ENCODE data around the gene POU2F2. TPM values are rescaled to one million over a fixed set of nuclear protein-coding genes. Genes with fewer than 3 reads are reported as not detected.

The POU2F2 gene
- total RNA-seq, 1 donor from 2014 or later: 6.1 TPM

- intact Hi-C loops (cut with DNase I): no loop called here
- Histone ChIP-seq H3K4me1 (no peaks in the 10 kb centered on the region), H3K36me3 (no peaks in the 10 kb centered on the region), H3K4me3 (no peak overlapping the region), H3K27ac (no peak overlapping the region), H3K9me3 (no peaks in the 10 kb centered on the region), H3K27me3 (ENCODE audit: low read depth) (peaks cover 12% of the 10 kb centered on the region)
- DNase-seq (no peak), ATAC-seq (no peak)
- TF ChIP-seq, protein P1, sequence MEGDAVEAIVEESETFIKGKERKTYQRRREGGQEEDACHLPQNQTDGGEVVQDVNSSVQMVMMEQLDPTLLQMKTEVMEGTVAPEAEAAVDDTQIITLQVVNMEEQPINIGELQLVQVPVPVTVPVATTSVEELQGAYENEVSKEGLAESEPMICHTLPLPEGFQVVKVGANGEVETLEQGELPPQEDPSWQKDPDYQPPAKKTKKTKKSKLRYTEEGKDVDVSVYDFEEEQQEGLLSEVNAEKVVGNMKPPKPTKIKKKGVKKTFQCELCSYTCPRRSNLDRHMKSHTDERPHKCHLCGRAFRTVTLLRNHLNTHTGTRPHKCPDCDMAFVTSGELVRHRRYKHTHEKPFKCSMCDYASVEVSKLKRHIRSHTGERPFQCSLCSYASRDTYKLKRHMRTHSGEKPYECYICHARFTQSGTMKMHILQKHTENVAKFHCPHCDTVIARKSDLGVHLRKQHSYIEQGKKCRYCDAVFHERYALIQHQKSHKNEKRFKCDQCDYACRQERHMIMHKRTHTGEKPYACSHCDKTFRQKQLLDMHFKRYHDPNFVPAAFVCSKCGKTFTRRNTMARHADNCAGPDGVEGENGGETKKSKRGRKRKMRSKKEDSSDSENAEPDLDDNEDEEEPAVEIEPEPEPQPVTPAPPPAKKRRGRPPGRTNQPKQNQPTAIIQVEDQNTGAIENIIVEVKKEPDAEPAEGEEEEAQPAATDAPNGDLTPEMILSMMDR (IDR thresholded peaks at IDR 0.05): no peak
Measured at GRCh38 chr19:42161616-42162263, 29.5 kb upstream of the POU2F2 start.

- Histone ChIP-seq H3K27ac (no peak overlapping the region), H3K36me3 (no peaks in the 10 kb centered on the region), H3K4me3 (no peak overlapping the region), H3K4me1 (no peaks in the 10 kb centered on the region), H3K9me3 (no peaks in the 10 kb centered on the region), H3K27me3 (ENCODE audit: low read depth) (peaks cover 17% of the 10 kb centered on the region)
- intact Hi-C loops (cut with DNase I): no loop called here
- DNase-seq: no peak
- TF ChIP-seq, protein P1 (IDR thresholded peaks at IDR 0.05): no peak
- no peak for ATAC-seq
Measured at GRCh38 chr19:42159942-42160341, 27.7 kb upstream of the POU2F2 start.

DNA sequence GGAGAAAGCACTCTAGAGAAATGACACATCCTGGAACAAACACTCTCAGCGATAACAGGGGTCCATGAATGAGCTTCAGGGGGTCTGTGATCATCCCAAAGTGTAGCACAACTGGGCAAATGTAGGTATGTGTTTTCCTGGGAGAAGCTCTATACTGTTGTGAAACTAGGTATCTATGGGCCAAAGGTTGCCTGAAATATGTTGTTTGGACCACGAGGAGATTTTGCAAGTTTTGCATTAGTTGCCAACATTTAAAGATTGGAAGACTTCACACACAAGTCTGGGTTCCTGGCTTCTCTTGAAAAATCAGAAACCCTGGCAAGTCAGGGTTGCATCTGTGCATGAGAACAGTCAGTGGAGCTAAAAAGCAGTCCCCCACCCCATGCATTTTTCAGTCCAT is 26.7 kb upstream of the POU2F2 start:
- Histone ChIP-seq H3K4me1 (no peaks in the 10 kb centered on the region), H3K36me3 (no peaks in the 10 kb centered on the region), H3K9me3 (no peaks in the 10 kb centered on the region), H3K27me3 (ENCODE audit: low read depth) (peaks cover 14% of the 10 kb centered on the region), H3K27ac (no peak overlapping the region), H3K4me3 (no peak overlapping the region)
- ATAC-seq: no peak
- TF ChIP-seq, protein P1 (IDR thresholded peaks at IDR 0.05): no peak
- intact Hi-C loops (cut with DNase I): no loop called here
- no peak for DNase-seq

GRCh38 chr19:42156571-42156970 is 24.3 kb upstream of the POU2F2 start:
- TF ChIP-seq, protein P1 (IDR thresholded peaks at IDR 0.05): no peak
- intact Hi-C loops (cut with DNase I): no loop called here

DNA sequence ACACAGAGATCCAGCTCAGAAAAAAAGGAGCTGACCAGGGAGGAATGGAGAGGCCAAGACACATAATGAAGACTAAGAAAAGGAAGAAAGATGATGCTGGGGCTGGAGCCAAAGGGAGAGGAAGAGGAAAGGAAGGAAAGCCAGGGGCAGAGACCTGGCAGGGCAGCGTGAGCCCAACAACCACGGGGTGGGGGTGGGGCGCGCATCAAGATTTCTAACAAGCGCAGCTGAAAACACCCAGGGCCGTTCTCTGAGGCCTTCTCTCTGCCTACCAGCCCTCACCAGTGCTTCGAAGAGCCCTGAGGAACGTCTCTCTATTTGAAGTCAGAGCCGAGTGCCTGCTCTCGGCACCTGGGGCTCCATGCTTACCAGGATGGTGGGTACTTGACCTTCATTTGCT is 23.6 kb upstream of the POU2F2 start:
- DNase-seq (no peak), ATAC-seq (no peak)
- Histone ChIP-seq H3K27ac (no peak overlapping the region), H3K36me3 (no peaks in the 10 kb centered on the region), H3K9me3 (no peaks in the 10 kb centered on the region), H3K4me1 (no peaks in the 10 kb centered on the region), H3K27me3 (ENCODE audit: low read depth) (peaks cover 17% of the 10 kb centered on the region), H3K4me3 (no peak overlapping the region)
- TF ChIP-seq, protein P1 (IDR thresholded peaks at IDR 0.05): no peak
- intact Hi-C loops (cut with DNase I): no loop called here

More at GRCh38 chr19:42156571-42156970, 24.3 kb upstream of the POU2F2 start:
- ATAC-seq (no peak), DNase-seq (no peak)
- no peak overlapping the region for H3K4me3 ChIP-seq
- H3K27me3 ChIP-seq (ENCODE audit: low read depth): peaks cover 14% of the 10 kb centered on the region
- H3K4me1 ChIP-seq: no peaks in the 10 kb centered on the region
- no peak overlapping the region for H3K27ac ChIP-seq
- no peaks in the 10 kb centered on the region for H3K9me3 ChIP-seq
- no peaks in the 10 kb centered on the region for H3K36me3 ChIP-seq
